Glutamatergic neuron (in vitro differentiated cells): Measurements from ENCODE around the gene WASF1. TPM values are rescaled to one million over a fixed set of nuclear protein-coding genes. Genes with fewer than 3 reads are reported as not detected.

ENCODE experiments used
- DNase-seq: peaks from one replicate; pipeline ENCODE4 v3.0.0; 2022
- H3K27ac Mint-ChIP-seq: one replicate; pipeline ENCODE4 v1.8.0; 2020; ENCODE audit warnings: mild to moderate bottlenecking, mixed read lengths, inconsistent platforms; ENCODE audit not compliant: unreplicated experiment
- H3K27me3 Mint-ChIP-seq: one replicate; pipeline ENCODE4 v1.8.0; 2020; ENCODE audit warnings: mild to moderate bottlenecking, moderate library complexity, mixed read lengths, inconsistent platforms; ENCODE audit not compliant: unreplicated experiment
- H3K36me3 Mint-ChIP-seq: one replicate; pipeline ENCODE4 v1.8.0; 2020; ENCODE audit warnings: mild to moderate bottlenecking, mixed read lengths, inconsistent platforms; ENCODE audit not compliant: unreplicated experiment
- H3K4me1 Mint-ChIP-seq: one replicate; pipeline ENCODE4 v1.8.0; 2020; ENCODE audit warnings: mild to moderate bottlenecking, low read depth, mixed read lengths, inconsistent platforms; ENCODE audit not compliant: unreplicated experiment
- H3K4me3 Mint-ChIP-seq: one replicate; pipeline ENCODE4 v1.8.0; 2020; ENCODE audit warnings: mild to moderate bottlenecking, mixed read lengths, inconsistent platforms; ENCODE audit not compliant: unreplicated experiment
- H3K9me3 Mint-ChIP-seq: one replicate; pipeline ENCODE4 v1.8.0; 2020; ENCODE audit warnings: mild to moderate bottlenecking, moderate library complexity, mixed read lengths, inconsistent platforms; ENCODE audit not compliant: unreplicated experiment
- CTCF ChIP-seq: fragments of 200-600 bp; sonication (generic); IDR thresholded peaks from one replicate; pipeline ENCODE4 v1.5.0; 2021; ENCODE audit not compliant: partially characterized antibody, unreplicated experiment
- total RNA-seq: library from RNA; stranded (reverse); fragmentation: NEBNext Ultra II Directional; extraction: Animal tissue kit (Norgen Biotek cat#: 25700); gene quantifications from one replicate; pipeline ENCODE4 v1.2.1, GENCODE V29; 2021; ENCODE audit not compliant: unreplicated experiment

WASF1 gene
- total RNA-seq, 1 donor from 2014 or later, result 92.7 TPM

DNA sequence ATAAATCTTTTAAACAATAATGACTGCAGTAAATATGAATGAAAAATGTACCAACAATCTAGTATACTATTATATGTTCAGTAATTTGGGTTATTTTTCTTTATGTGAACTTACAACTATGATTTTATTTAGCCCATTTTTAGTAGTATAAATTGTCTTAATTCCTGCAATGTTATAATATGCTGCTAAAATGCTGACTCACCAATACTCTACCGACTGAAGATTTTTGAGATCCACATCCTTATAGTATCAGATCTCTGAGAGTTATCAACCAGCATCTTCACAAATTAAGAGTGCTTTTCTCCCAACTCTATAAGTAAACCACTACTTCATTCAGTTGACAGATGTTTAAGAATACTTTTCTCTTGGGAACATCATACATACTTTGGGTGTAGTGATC, 17.4 kb upstream of the WASF1 start:
- Mint-ChIP-seq H3K4me1 (peaks cover 13% of the 10 kb centered on the region), H3K36me3 (no peaks in the 10 kb centered on the region), H3K27me3 (no peaks in the 10 kb centered on the region), H3K4me3 (no peak overlapping the region), H3K9me3 (no peaks in the 10 kb centered on the region), H3K27ac (no peak overlapping the region)
- no peak for DNase-seq
- TF ChIP-seq CTCF, result no peak

- H3K36me3 Mint-ChIP-seq, result no peaks in the 10 kb centered on the region
- no peaks in the 10 kb centered on the region for H3K9me3 Mint-ChIP-seq
- H3K4me1 Mint-ChIP-seq, result peaks cover 4% of the 10 kb centered on the region
- DNase-seq, result no peak
- H3K27me3 Mint-ChIP-seq, result no peaks in the 10 kb centered on the region
- TF ChIP-seq CTCF, result no peak
- no peak overlapping the region for H3K27ac Mint-ChIP-seq
- H3K4me3 Mint-ChIP-seq, result no peak overlapping the region
Observed at GRCh38 chr6:110195639-110196038, 16.2 kb upstream of the WASF1 start.

GRCh38 chr6:110191477-110191876, 12.0 kb upstream of the WASF1 start:
- H3K4me1 Mint-ChIP-seq, result peaks cover 3% of the 10 kb centered on the region
- DNase-seq, result no peak
- H3K9me3 Mint-ChIP-seq, result no peaks in the 10 kb centered on the region
- H3K36me3 Mint-ChIP-seq, result no peaks in the 10 kb centered on the region
- H3K27me3 Mint-ChIP-seq, result no peaks in the 10 kb centered on the region
- no peak overlapping the region for H3K27ac Mint-ChIP-seq
- H3K4me3 Mint-ChIP-seq, result no peak overlapping the region
- TF ChIP-seq CTCF, result no peak

DNA sequence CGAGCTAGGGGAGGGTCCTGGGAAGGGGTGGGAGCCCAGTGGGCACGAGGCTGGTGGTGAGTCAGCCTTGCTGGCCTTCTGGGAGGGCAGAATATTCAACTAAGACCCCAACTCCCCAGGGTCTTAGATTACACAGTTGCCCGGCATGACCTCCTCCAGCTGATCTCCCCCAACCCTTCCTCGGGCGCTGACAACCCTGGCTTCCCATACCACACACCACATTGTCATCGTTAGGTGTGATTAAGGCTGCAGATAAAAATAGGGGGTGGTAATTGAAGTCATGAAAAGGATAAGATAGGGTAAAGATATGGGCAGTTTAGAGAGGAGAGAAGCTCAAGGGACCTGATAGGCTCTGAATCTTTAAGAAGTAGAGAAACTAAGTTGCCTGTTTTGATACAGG, 11.3 kb upstream of the WASF1 start:
- Mint-ChIP-seq H3K4me3 (no peak overlapping the region), H3K27me3 (no peaks in the 10 kb centered on the region), H3K27ac (no peak overlapping the region), H3K9me3 (no peaks in the 10 kb centered on the region), H3K4me1 (peaks cover 3% of the 10 kb centered on the region), H3K36me3 (no peaks in the 10 kb centered on the region)
- TF ChIP-seq CTCF, result no peak
- no peak for DNase-seq

DNA sequence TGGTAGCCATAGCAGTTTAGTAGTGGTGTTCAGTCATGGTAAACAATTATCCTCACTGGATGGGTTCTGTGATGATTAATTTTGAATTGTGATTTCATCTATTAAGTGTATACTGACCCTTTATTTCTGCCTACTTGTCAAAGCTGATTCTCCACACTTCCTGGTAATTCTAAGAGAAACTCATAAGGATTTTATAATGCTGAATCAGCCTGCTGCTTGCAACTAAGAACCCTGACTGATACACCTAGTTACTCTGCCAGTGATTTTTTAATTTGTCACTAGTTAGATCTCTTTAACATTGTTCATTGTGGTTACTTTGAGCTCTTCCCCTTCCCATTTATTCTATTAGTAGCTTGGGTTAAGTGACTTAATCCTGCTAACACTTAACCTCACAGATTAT, 9.3 kb upstream of the WASF1 start:
- H3K4me1 Mint-ChIP-seq, result peaks cover 3% of the 10 kb centered on the region
- no peak for TF ChIP-seq CTCF

More for the DNA sequence above, 9.3 kb upstream of the WASF1 start:
- no peaks in the 10 kb centered on the region for H3K9me3 Mint-ChIP-seq
- no peaks in the 10 kb centered on the region for H3K36me3 Mint-ChIP-seq
- H3K27me3 Mint-ChIP-seq, result no peaks in the 10 kb centered on the region
- no peak overlapping the region for H3K4me3 Mint-ChIP-seq
- H3K27ac Mint-ChIP-seq, result no peak overlapping the region
- no peak for DNase-seq
